PC-3 (cell line): Measurements from ENCODE around the gene ARIH2. TPM values are rescaled to one million over a fixed set of nuclear protein-coding genes. Genes with fewer than 3 reads are reported as not detected.

Source experiments
- ATAC-seq: fragments of 200-7000 bp; cut with Tn5 transposase; 2 replicates; pipeline ENCODE4 v1.9.1; 2020; ENCODE audit warnings: mild to moderate bottlenecking, moderate library complexity
- BruUV-seq: library from RNA; stranded (reverse); fragments of 400-500 nt; replicated peaks from 2 replicates; lab custom pipeline; 2021; lab: Mats Ljungman, UMichigan
- CTCF ChIA-PET: fragments of 300-600 bp; sonication (Branson Sonifier 250); formaldehyde crosslinking; loops from one replicate; lab custom pipeline; 2022; ENCODE audit warnings: antibody characterized with exemption; lab: Charles Lee
- POLR2A ChIA-PET: fragments of 300-600 bp; sonication (Branson Sonifier 250); formaldehyde crosslinking; loops from one replicate; lab custom pipeline; 2022; ENCODE audit warnings: antibody characterized with exemption; ENCODE audit not compliant: unreplicated experiment; lab: Charles Lee
- DNase-seq: peaks from one replicate; pipeline ENCODE4 v3.0.0-alpha.2; 2015
- H2AFZ ChIP-seq: fragments of 300-600 bp; sonication (generic); 2 replicates; pipeline ENCODE4 v1.6.0; 2016; ENCODE audit warnings: antibody characterized with exemption, low read length
- H3F3A ChIP-seq: fragments of 300-600 bp; sonication (generic); one replicate; pipeline ENCODE4 v1.6.0; 2017; ENCODE audit warnings: antibody characterized with exemption, low read length, control low read depth, mild to moderate bottlenecking; ENCODE audit not compliant: unreplicated experiment
- H3K27ac ChIP-seq: fragments of 300-600 bp; sonication (generic); 2 replicates; pipeline ENCODE4 v1.5.1; 2016; ENCODE audit warnings: mild to moderate bottlenecking, low read length
- H3K27me3 ChIP-seq: fragments of 300-600 bp; sonication (generic); 2 replicates; pipeline ENCODE4 v1.6.1; 2016; ENCODE audit warnings: low read length, mixed read lengths
- H3K36me3 ChIP-seq: fragments of 300-600 bp; sonication (generic); 2 replicates; pipeline ENCODE4 v1.6.1; 2016; ENCODE audit warnings: low read depth, mixed run types, low read length, mixed read lengths
- H3K4me1 ChIP-seq: fragments of 300-600 bp; sonication (generic); 2 replicates; pipeline ENCODE4 v1.5.1; 2016; ENCODE audit warnings: low read length; ENCODE audit not compliant: insufficient read depth
- H3K4me2 ChIP-seq: fragments of 300-600 bp; sonication (generic); 2 replicates; pipeline ENCODE4 v1.6.0; 2016; ENCODE audit warnings: low read length
- H3K4me3 ChIP-seq: fragments of 300-600 bp; sonication (generic); 2 replicates; pipeline ENCODE4 v1.5.1; 2016; ENCODE audit warnings: mild to moderate bottlenecking, low read length, mixed read lengths
- H3K79me2 ChIP-seq: fragments of 300-600 bp; sonication (generic); 2 replicates; pipeline ENCODE4 v1.6.1; 2017; ENCODE audit warnings: low read length, mixed read lengths
- H3K9ac ChIP-seq: fragments of 300-600 bp; sonication (generic); 2 replicates; pipeline ENCODE4 v1.6.0; 2016; ENCODE audit warnings: mild to moderate bottlenecking, low read length
- H3K9me2 ChIP-seq: fragments of 300-600 bp; sonication (generic); replicated peaks from 2 replicates; pipeline ENCODE4 v1.6.1; 2016; ENCODE audit warnings: mixed run types, low read length, mixed read lengths
- H3K9me3 ChIP-seq: fragments of 300-600 bp; sonication (generic); 2 replicates; pipeline ENCODE4 v1.6.1; 2016; ENCODE audit warnings: low read length, mixed read lengths
- H4K20me1 ChIP-seq: fragments of 300-600 bp; sonication (generic); 2 replicates; pipeline ENCODE4 v1.6.1; 2016; ENCODE audit warnings: low read length, mixed read lengths
- EZH2 ChIP-seq: fragments of 300-600 bp; sonication (generic); IDR thresholded peaks from one replicate; pipeline ENCODE4 v1.6.1; 2017; ENCODE audit warnings: antibody characterized with exemption, mild to moderate bottlenecking, low read length; ENCODE audit not compliant: unreplicated experiment
- EZH2phosphoT487 ChIP-seq: fragments of 300-600 bp; sonication (generic); IDR thresholded peaks from 2 replicates; pipeline ENCODE4 v1.6.1; 2018; ENCODE audit warnings: mild to moderate bottlenecking, antibody characterized with exemption, low read length, borderline replicate concordance
- intact Hi-C: fragments of 100-400 bp; cut with micrococcal nuclease; formaldehyde crosslinking; loops from 2 replicates; pipeline ENCODE4 v1.9.0; 2023
- total RNA-seq: library from RNA; depleted of rRNA; stranded (reverse); fragments of >200 nt; gene quantifications from 2 replicates; pipeline ENCODE4 v1.2.3, GENCODE V29; 2014
- TF ChIP-seq, protein P1 (sequence below): fragments of 300-600 bp; sonication (generic); conservative IDR thresholded peaks from 2 replicates; pipeline ENCODE4 v1.5.1; 2017; ENCODE audit warnings: antibody characterized with exemption, low read depth, mild to moderate bottlenecking, low read length

Gene ARIH2
- total RNA-seq, 1 experiment from 2014 or later, result 136 TPM

DNA sequence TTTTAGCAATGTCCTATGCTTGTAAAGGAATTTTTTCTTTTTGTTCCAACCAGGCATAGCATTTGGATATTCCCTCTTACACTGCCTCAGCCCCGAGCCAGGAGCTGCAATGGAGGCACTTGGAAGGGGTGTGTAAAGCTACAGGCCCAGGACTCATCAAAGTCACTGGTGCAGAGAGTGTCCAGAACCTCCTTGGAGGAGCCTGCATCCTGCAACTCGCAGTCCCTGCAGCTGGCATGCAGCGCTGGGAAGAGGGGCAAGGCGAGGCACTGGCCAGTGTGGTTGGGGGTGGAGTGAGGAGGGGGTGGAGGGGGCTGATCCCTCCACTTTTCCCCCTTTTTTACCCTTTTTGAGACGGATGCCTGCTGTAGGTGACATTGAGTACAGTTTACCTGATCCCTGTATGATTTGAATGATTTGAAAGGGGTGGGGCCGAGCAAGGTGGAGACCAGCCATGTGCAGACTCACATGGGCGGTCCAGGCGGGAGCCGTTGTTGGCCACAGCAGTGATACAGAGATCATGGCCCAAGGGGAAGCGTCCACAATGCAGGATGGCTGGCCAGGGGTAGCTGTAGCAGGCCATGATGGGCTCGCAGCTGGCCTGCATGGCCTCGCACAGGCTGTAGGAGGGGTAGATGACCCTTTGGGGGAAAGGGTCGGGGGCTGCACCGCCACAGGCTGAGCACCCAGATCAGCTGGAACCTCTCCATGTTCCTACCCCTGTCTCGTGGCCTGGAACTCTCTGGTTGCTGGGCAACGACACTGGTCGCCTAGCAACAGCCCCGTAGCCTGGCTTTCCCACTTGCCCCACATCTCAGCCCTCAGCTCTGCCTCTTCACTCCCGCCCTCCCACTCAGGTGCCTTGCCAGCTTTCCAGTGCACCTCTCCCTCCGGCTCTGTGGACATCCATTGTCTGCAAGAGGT lies 79.3 kb downstream of the ARIH2 start:
- ChIA-PET CTCF (interaction anchor here (0.5 kb wide), 1 partner anchor 292 kb away, joined by 4 read pairs; no protein-coding TSS in a partner anchor), POLR2A (no interaction called here)
- H3K4me3 ChIP-seq, result no peak overlapping the region
- H3K27ac ChIP-seq, result no peak overlapping the region
- DNase-seq (no peak), ATAC-seq (no peak)
- H3F3A ChIP-seq, result no peaks in the 10 kb centered on the region
- H3K4me1 ChIP-seq, result no peaks in the 10 kb centered on the region
- H2AFZ ChIP-seq, result no peak overlapping the region
- no peaks in the 10 kb centered on the region for H3K9me3 ChIP-seq
- H3K9ac ChIP-seq, result no peak overlapping the region
- BruUV-seq, result no TSS peak
- no peaks in the 10 kb centered on the region for H3K27me3 ChIP-seq
- TF ChIP-seq, protein P1, sequence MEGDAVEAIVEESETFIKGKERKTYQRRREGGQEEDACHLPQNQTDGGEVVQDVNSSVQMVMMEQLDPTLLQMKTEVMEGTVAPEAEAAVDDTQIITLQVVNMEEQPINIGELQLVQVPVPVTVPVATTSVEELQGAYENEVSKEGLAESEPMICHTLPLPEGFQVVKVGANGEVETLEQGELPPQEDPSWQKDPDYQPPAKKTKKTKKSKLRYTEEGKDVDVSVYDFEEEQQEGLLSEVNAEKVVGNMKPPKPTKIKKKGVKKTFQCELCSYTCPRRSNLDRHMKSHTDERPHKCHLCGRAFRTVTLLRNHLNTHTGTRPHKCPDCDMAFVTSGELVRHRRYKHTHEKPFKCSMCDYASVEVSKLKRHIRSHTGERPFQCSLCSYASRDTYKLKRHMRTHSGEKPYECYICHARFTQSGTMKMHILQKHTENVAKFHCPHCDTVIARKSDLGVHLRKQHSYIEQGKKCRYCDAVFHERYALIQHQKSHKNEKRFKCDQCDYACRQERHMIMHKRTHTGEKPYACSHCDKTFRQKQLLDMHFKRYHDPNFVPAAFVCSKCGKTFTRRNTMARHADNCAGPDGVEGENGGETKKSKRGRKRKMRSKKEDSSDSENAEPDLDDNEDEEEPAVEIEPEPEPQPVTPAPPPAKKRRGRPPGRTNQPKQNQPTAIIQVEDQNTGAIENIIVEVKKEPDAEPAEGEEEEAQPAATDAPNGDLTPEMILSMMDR, result no peak
- TF ChIP-seq EZH2 (no peak), EZH2phosphoT487 (no peak)
- no peak overlapping the region for H3K4me2 ChIP-seq
- no peaks in the 10 kb centered on the region for H3K36me3 ChIP-seq
- H3K9me2 ChIP-seq, result no peaks in the 10 kb centered on the region
- H4K20me1 ChIP-seq, result no peaks in the 10 kb centered on the region
- H3K79me2 ChIP-seq, result peaks cover 18% of the 10 kb centered on the region
- intact Hi-C loops, result no loop called here

GRCh38 chr3:48999085-48999858 lies 80.6 kb downstream of the ARIH2 start:
- Histone ChIP-seq H3F3A (no peaks in the 10 kb centered on the region), H3K36me3 (no peaks in the 10 kb centered on the region), H3K27me3 (no peaks in the 10 kb centered on the region), H3K9me2 (no peaks in the 10 kb centered on the region), H3K4me2 (no peak overlapping the region), H2AFZ (no peak overlapping the region), H3K9ac (no peak overlapping the region), H3K27ac (no peak overlapping the region), H3K4me1 (no peaks in the 10 kb centered on the region), H3K79me2 (peaks cover 7% of the 10 kb centered on the region; the same call in 1 of the 2 replicates), H3K9me3 (no peaks in the 10 kb centered on the region), H3K4me3 (no peak overlapping the region), H4K20me1 (no peaks in the 10 kb centered on the region)
- ATAC-seq (no peak), DNase-seq (no peak)
- no TSS peak for BruUV-seq
- intact Hi-C loops, result no loop called here
- TF ChIP-seq EZH2phosphoT487, result no peak
- TF ChIP-seq, protein P1, result no peak
- no peak for TF ChIP-seq EZH2
- ChIA-PET CTCF (no interaction called here), POLR2A (interaction anchor here (0.5 kb wide), 1 partner anchor 410 kb away, joined by 3 read pairs; no protein-coding TSS in a partner anchor)
